Skeletal muscle tissue (tissue), 4 donors: ENCODE data around the gene FCN1. TPM values are rescaled to one million over a fixed set of nuclear protein-coding genes. Genes with fewer than 3 reads are reported as not detected.

Source experiments
- H3K27ac ChIP-seq: one replicate; pipeline ENCODE4 v1.7.0; 2013; ENCODE audit warnings: mild to moderate bottlenecking, low read depth, low read length, inconsistent platforms
- H3K27me3 ChIP-seq, 3 donors: one replicate each; pipeline ENCODE4 v1.7.0; 2013; ENCODE audit warnings: low read length in 3 of 3; ENCODE audit not compliant: control insufficient read depth in 3 of 3, insufficient read depth in 3 of 3
- H3K36me3 ChIP-seq, 3 donors: one replicate each; pipeline ENCODE4 v1.7.0; 2013; ENCODE audit warnings: low read length in 3 of 3; ENCODE audit not compliant: control insufficient read depth in 3 of 3, insufficient read depth in 3 of 3
- H3K4me1 ChIP-seq, 3 donors: one replicate each; pipeline ENCODE4 v1.7.0; 2013; ENCODE audit warnings: low read length in 3 of 3, mild to moderate bottlenecking in 3 of 3; ENCODE audit not compliant: control insufficient read depth in 3 of 3, insufficient read depth in 3 of 3
- H3K4me3 ChIP-seq, 3 donors: one replicate each; pipeline ENCODE4 v1.7.0; 2013; ENCODE audit warnings: low read length in 3 of 3
- H3K9ac ChIP-seq, 3 donors: one replicate each; pipeline ENCODE4 v1.7.0; 2013; ENCODE audit warnings: low read length in 3 of 3, mild to moderate bottlenecking in 3 of 3, moderate library complexity in 2 of 3, low read depth in 1 of 3
- H3K9me3 ChIP-seq, 3 donors: one replicate each; pipeline ENCODE4 v1.7.0; 2013; ENCODE audit warnings: low read length in 3 of 3; ENCODE audit not compliant: control insufficient read depth in 3 of 3
- total RNA-seq: library from RNA; depleted of rRNA; stranded (reverse); fragments of >200 nt; gene quantifications from one replicate; pipeline ENCODE4 v1.2.3, GENCODE V29; 2014
- donor health status: Osteomylitis.

FCN1 gene
- 5.2 TPM for total RNA-seq

DNA sequence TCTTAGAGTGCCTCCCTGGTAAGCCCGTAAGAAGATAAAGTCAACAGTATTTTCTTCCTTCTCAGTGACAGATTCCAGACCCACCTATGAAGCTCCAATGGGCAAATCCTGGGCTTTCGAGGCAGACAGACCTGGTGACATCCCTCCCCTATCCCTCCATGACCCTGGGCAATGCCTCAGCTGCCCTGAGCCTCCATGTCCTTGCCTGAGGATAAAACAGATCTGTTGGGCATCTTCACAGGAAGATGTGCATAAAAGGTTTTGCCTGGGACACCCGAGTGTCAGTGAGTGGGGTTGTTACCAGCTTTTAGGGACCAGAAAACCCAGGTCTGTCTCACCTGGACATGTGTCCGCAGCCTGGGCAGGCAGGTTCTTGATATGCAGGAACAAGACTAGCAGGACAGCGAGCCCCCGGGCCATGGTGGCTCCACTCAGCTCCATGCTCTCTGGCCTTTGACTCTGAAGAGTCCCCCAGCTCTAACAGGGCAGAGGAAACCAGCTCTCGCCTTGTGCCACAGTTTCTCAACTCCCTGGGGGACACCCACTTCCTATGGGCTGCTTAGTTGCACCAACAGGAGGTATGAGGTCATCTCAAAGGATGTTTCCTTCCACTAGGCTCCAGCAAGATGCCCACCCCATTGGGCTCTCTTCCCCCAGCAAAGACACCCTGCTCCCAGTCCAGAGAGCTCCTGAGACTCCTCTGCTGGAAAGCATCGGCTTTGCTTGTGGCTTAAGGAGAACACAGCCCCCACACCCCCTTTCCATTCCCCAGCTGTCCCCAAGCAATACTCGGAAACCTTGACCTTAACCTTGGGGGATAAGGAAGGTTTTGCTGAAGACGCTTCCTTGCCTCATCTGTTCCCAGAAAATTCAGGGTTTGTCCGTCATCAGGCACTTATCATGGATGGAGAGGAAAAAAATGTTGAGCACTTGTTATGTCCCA is at the start of gene FCN1:
FCN1 (minus strand) TSS at position 482 of the 943 bp plus-strand sequence; CDS start at position 441, 41 bp downstream.
- Histone ChIP-seq H3K36me3 (no peaks in the 10 kb centered on the region), H3K4me1 (no peaks in the 10 kb centered on the region), H3K4me3 (no peak within 1 kb of the TSS), H3K27me3 (peaks cover 15 to 27% (median 27%) of the 10 kb centered on the region in 3 donors), H3K27ac (no peak within 1 kb of the TSS), H3K9me3 (peaks cover 0 to 4% (median 0%) of the 10 kb centered on the region in 3 donors), H3K9ac (no peak within 1 kb of the TSS)

DNA sequence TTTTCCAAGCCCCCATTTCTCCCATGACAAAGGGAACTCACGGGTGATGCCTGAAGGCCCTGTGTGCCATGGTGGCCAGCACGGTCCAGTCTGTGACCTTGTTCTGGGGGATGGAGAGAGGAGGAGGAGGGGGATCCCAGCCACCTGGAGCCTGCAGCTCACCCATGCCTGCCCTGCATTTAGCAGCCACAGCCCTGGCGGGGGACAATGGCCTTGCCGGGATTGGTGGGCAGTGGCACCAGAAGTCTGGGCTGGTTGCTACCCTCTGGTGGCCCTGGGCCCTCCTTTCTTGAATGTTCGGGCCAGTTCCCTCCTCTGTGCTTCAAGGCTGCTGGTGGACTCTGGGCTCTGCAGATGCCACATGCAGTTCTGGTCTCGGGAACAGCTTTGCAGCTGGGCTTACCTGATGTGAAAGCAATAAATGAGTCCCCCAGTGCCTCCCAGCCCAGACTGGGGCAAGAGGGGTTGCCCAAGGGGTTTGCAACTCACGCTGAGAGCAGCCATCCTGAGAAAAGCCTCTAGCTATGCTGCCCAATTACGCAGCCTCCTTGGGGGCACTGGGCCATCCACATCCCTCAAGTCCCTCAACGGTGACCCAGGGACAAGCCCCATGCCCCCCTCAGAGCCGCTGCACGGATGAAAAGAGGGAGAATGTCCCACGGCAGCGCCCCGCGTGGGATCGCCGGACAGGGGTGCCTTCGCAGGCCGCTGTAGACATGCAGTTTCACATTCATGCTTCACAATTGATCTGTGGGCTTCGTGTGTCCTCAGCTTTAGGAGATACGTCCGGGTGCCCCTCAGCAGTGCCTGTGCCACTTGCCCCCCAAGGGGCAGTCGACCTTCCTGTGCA is 49.2 kb upstream of the FCN1 start:
- no peak overlapping the region for H3K4me3 ChIP-seq
- H3K27me3 ChIP-seq: peaks cover 47 to 66% (median 50%) of the 10 kb centered on the region in 3 donors
- H3K9ac ChIP-seq: no peak overlapping the region
- no peaks in the 10 kb centered on the region for H3K36me3 ChIP-seq
- no peak overlapping the region for H3K27ac ChIP-seq
- no peaks in the 10 kb centered on the region for H3K4me1 ChIP-seq
- no peaks in the 10 kb centered on the region for H3K9me3 ChIP-seq

DNA sequence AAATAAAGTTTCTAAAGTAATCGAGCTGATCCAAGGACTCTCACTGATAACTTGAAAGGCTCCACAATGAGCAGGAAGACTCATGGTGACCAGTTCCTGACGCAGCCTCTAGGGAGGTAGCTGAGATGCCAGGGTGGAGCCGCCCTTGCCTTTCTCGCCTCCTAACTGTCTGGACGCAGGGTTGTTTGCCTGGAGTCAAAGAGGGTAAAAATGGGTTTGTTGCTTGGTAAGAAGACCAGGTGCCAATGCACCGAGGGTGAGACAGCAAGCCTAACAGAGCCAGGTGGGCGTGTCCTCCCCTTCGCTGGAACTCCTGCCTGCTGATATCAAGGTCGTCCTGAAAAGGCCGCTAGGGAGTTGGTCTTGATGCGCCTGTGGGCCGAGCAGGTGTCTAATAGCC is 48.6 kb upstream of the FCN1 start:
- no peak overlapping the region for H3K9ac ChIP-seq
- H3K9me3 ChIP-seq: no peaks in the 10 kb centered on the region
- no peak overlapping the region for H3K27ac ChIP-seq
- no peak overlapping the region for H3K4me3 ChIP-seq
- peaks cover 40 to 67% (median 47%) of the 10 kb centered on the region in 3 donors for H3K27me3 ChIP-seq
- no peaks in the 10 kb centered on the region for H3K36me3 ChIP-seq
- no peaks in the 10 kb centered on the region for H3K4me1 ChIP-seq

DNA sequence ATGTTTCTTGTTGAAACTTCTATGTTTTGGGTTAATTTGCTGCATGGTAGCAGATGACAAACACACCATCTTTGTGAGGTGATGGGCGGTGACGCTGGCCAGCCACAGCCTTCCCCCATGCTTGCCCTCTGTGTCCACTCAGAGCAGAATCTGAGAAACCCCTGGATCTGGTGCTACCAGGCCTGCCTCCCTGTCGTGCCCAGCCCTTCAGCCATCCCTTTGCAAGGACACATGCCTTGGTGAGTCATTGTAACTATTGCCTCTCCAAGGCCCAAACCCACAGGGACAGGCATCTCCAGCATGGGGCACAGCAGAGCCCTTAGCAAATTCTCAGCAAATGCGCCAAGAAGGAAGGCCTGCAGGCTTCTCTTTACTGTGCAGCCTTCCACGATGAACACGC is 48.1 kb upstream of the FCN1 start:
- Histone ChIP-seq H3K4me3 (no peak overlapping the region), H3K27ac (no peak overlapping the region), H3K4me1 (no peaks in the 10 kb centered on the region), H3K36me3 (no peaks in the 10 kb centered on the region), H3K9ac (no peak overlapping the region), H3K27me3 (peaks cover 38 to 67% (median 48%) of the 10 kb centered on the region in 3 donors), H3K9me3 (no peaks in the 10 kb centered on the region)

DNA sequence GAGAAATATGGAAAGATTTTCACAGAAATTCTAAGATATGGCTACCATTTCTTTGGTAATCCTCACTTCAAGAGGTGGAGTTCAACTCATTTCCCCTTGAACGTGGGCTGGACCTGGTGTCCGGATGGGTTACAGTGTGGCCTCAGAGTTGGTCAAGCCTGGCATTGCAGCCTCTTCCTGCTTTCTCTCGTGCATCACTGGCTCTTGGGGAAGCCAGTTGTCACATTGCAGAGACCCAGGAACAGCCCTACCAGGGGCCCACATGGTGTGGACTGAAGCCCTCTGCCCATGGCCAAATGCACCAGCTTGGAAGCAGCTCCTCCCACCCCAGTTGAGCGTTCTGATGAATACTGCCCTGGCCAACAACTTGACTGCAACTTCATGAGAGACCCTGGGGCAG is 47.7 kb upstream of the FCN1 start:
- Histone ChIP-seq H3K36me3 (no peaks in the 10 kb centered on the region), H3K27me3 (peaks cover 34 to 63% (median 49%) of the 10 kb centered on the region in 3 donors), H3K9ac (no peak overlapping the region), H3K4me1 (no peaks in the 10 kb centered on the region), H3K27ac (no peak overlapping the region), H3K9me3 (no peaks in the 10 kb centered on the region), H3K4me3 (no peak overlapping the region)

DNA sequence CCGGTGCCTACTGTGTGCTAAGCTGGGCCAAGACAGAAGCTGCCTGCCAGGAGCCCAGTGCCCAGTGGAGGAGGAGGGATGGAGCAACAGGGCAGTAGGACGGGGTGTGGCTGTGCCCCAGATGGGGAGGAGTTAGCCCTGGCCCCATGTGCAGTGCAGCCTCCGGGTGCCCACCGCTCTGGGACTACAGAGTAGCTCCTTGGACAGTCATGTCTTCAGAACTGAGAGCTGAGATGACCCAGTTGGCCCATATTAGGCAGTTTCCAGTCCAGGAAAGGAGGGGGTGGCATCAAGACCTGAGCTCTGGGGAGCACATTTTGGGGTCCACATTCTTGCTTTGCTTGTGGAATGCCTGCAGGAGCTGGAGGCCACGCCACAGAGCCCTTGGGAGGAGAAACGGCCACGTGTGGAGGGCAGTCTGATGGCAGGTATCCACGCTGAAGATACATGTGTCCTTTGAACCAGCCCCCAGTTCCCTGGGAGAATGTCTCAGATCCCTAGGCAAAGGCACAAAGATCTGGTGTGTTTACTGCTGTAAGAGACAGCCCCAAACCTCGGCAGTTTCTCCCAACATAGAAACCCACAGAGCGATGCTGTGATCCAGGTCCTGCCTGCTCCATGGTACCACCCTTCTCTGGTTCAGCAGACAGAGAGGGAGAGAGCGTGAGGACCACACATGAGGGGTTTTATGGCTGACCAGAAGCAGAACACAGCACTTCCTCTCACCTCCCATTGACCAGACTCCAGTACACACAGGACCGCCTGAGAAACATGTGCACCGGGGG is 46.8 kb upstream of the FCN1 start:
- peaks cover 32 to 64% (median 46%) of the 10 kb centered on the region in 3 donors for H3K27me3 ChIP-seq
- H3K9ac ChIP-seq: no peak overlapping the region
- no peak overlapping the region for H3K27ac ChIP-seq
- H3K9me3 ChIP-seq: no peaks in the 10 kb centered on the region
- no peaks in the 10 kb centered on the region for H3K36me3 ChIP-seq
- no peak overlapping the region for H3K4me3 ChIP-seq
- H3K4me1 ChIP-seq: no peaks in the 10 kb centered on the region

DNA sequence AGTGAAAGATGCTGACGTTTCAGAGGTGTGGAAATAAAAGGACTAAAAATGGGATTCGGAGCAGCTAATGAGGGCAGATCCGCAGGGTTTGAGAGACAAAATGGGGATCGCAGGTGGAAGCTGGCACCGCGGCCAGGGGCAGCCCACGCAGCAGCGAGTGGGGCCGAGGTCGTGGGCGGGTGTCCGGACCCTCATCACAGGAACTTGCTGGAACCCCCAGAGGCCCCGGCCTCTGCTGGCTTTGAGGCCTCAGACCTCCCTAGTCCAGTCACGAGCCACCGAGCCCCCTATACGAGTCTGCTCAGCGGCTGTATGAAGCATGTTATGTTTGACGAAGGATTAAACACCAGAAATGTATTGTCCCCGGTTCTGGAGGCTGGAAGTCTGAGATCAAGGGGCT is 45.8 kb upstream of the FCN1 start:
- Histone ChIP-seq H3K9ac (no peak overlapping the region), H3K27me3 (peaks cover 27 to 61% (median 40%) of the 10 kb centered on the region in 3 donors), H3K4me1 (no peaks in the 10 kb centered on the region), H3K27ac (no peak overlapping the region), H3K4me3 (no peak overlapping the region), H3K36me3 (no peaks in the 10 kb centered on the region), H3K9me3 (no peaks in the 10 kb centered on the region)

DNA sequence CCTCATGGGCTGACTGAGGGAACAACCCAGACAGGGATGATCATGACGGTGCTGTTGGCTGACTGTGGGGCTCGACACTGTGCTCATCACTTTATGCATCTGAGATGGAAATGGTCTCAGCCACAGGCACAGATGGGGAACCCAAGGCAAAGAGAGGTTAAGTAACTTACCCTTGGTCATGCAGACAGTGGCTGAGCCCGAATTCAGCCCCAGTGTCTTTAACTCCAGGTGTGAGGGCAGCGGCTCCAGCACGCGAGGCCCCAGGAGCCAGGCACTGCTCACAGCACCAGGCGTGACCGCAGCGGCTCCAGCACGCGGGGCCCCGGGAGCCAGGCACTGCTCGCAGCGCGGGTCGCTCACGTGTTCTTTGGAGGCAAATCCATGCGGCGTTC is 45.3 kb upstream of the FCN1 start:
- no peak overlapping the region for H3K27ac ChIP-seq
- H3K27me3 ChIP-seq: peaks cover 27 to 59% (median 34%) of the 10 kb centered on the region in 3 donors
- H3K4me1 ChIP-seq: no peaks in the 10 kb centered on the region
- no peak overlapping the region for H3K9ac ChIP-seq
- H3K9me3 ChIP-seq: no peaks in the 10 kb centered on the region
- no peaks in the 10 kb centered on the region for H3K36me3 ChIP-seq
- no peak overlapping the region for H3K4me3 ChIP-seq

DNA sequence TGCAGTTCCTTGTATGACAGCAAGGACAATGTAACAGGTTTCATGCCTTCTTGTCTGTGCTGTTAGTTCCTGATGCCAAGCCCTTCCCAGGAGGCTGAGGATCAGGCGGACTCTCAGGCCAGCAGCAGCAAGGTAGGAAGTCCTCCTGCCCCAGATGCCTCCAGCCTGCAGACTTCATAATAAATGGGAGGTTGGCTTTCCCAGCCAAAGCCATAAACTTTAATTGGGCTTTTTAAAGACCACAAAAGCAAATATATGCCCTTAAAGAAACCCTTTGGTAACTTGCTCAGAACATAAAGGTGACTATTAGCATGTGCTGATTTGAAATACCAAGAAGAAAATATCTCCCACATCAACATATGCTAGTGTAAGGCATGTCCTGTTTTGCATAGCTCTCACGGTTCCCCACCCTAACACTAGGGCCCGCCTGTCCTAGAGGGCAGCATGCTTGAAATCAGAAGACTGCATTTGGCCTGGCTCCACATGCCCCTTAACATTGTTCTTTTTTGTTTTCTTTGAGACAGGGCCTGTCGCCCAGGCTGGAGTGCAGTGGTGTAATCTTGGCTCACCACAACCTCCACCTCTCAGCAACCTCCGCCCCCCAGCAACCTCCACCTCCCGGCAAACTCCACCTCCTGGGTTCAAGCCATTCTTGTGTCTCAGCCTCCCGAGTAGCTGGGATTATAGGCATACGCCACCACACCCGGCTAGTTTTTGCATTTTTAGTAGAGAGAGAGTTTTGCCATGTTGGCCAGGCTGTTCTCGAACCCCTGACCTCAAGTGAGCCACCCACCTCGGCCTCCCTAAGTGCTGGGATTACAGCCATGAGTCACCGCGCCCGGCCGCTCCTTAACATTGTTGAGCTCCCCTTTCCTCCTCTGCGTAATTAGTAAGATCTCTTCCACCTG is 44.6 kb upstream of the FCN1 start:
- H3K9ac ChIP-seq: no peak overlapping the region
- H3K4me1 ChIP-seq: no peaks in the 10 kb centered on the region
- H3K27me3 ChIP-seq: peaks cover 30 to 60% (median 31%) of the 10 kb centered on the region in 3 donors
- no peaks in the 10 kb centered on the region for H3K36me3 ChIP-seq
- no peaks in the 10 kb centered on the region for H3K9me3 ChIP-seq
- no peak overlapping the region for H3K4me3 ChIP-seq
- no peak overlapping the region for H3K27ac ChIP-seq
